OCI-M1 (cell line): ENCODE data around the gene RHOD.
A peak's percentile ranks its signal among the peaks of the same experiment; 100 is the strongest.

Experiments used
- DNase-seq: peaks from one replicate; lab custom pipeline; 2025; lab: John Stamatoyannopoulos, UW

The RHOD gene

DNA sequence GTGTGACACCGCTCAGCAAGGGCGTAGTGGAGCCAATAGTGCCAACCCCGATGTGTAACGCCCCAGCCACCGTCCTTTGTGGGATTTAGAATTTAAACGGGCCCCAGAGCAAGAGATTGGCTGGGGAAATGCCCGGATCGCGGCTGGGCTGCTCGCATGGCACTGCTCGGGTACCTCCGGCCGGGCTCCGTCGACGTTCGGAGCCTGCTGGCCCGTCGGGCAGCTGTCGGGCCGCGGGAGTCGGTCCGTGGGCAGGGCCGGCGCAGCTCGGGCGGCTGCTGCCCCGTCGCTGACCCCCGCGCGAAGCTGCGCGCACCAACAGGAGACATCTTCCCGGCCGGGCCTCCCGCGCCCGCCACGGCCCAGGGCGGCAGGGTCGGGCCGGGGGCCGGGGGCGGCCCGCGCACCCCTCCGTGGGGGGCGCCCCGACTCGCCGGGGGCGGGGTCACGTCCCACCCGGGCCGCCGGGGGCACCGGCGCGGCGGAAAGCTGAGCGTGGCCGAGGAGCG lies 61.1 kb downstream of the RHOD start:
- no peak for DNase-seq

DNA sequence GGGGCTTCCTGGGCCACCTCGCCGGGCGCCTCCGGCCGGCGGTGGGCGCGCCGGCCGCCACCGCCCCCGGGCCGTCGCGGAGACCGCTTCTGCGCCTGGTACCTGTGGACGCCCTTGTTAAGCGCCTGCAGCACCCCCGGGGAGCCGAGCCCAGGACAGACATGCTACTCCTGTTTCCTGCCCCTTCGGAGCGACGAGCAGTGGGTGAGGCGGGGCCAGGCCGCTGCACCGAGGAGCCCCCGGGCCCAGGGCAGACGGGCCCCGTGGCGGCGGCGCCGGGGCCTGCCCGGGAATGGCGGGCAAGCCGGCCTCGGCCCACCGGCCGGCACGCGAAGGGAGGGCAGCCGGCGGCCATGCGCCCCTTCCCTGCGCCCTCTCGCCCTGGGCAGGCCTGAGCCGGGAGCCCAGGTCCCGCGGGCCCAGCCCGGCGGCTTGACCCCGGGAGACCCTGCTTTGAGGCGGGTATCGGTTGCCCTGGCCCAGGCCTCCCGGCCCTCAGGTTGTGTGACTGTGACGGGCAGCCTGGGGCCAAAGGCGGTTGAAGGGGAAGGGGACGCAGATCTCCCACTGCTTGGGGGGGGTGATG lies 61.6 kb downstream of the RHOD start:
- DNase-seq: no peak

DNA sequence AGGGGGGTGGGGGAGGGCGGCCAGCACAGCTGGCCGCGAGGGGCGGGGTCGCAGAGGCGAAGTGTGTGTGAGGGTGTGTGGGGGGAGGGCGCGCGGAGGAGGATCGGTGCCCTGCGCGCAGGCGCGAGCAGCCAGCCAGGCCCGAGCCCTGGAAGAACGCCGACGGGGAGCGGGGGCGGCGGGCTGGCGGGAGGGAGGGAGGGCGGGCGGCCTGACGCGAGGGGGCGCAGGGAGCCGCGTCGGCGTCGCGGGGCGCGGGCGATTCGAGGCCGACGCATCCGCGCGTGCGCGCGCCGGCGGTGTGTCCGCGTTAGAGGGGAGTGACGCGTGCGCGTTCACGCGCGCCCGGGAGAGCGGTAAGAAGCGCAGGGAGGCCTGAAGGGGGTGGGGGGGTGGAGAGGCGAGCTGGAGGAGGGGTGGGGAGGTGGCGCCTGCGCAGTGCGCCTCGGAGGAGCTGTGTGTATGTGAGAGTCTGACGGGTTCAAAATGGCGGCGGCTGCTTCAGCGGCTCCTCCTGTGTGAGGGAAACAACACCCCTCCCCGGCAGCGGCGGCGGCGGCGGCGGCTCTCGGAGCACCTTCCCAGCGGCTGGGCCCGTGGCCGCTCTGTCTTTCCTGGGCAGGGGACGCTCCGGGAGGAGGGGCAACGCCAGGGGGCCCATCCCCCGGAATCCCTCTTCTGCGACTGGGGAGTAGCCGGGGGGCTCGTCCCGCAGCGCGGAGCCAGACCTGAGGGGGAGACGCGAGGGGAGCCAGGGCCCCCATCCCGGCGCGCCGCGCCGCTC lies 62.3 kb downstream of the RHOD start, which contains the start of gene KDM2A:
Gene KDM2A, plus strand, starts transcription at position 463 of the 784 bp plus-strand sequence. CDS start 2,054 bp downstream, outside the sequence.
- DNase-seq: peak; percentile 98

DNA sequence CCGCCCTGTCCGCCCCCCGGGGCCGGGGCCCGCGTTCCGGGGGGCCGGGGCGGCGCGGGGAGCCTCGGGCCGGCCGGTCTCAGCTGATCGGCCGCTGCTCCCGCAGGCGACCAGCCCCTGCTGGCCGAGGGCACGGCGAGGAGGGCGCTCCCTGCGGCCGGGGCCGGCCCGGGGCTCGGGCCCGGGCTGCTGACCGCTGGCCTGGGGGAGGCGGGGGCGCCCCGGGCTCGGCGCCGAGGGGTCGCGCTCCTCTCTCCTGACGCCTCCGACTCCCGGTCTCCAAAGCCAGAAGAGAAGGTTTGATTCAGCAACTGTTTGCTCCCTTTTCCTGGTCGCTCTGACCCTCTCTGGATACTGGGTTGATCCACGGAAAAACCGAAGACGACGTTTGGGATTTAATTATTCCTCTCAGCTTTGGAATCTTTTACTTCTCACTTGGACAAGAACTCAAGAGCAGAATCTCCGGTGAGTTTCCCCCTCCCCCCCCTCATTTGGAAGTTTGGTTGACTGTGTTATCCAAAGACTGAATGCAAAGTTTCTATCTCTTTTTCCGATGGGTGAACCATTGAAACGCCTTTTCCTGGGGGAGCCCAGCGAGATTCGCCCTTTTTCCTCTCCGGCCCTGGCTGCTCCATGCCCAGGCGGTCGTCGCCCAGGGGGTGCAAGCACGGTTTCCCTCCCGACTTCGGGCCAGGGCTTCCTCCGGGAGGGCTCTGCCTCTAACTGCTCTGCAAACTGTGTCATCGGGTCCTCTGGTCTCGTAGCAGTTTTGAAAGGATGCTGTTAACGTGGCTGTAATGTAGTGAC lies 63.1 kb downstream of the RHOD start:
- peak; percentile 47 for DNase-seq

DNA sequence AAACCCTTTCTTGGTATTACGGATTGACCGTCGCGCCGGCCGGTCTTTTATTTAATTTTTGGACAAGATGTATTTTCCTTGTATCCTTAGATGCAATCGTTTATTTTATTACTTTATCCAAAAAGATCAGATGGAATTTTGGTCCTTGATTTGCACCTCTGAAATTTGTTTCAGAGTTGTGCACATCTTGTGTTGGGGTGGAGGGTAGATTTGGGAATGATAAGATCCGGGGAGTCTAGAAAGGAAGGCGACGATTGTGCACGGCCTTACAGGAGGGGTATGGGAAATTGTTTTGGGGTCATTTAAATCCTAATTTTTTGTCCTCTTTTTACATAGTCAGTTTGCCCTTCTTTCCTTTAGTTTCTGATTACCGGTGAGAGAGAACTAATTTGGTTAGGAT lies 63.8 kb downstream of the RHOD start:
- peak; percentile 54 for DNase-seq

DNA sequence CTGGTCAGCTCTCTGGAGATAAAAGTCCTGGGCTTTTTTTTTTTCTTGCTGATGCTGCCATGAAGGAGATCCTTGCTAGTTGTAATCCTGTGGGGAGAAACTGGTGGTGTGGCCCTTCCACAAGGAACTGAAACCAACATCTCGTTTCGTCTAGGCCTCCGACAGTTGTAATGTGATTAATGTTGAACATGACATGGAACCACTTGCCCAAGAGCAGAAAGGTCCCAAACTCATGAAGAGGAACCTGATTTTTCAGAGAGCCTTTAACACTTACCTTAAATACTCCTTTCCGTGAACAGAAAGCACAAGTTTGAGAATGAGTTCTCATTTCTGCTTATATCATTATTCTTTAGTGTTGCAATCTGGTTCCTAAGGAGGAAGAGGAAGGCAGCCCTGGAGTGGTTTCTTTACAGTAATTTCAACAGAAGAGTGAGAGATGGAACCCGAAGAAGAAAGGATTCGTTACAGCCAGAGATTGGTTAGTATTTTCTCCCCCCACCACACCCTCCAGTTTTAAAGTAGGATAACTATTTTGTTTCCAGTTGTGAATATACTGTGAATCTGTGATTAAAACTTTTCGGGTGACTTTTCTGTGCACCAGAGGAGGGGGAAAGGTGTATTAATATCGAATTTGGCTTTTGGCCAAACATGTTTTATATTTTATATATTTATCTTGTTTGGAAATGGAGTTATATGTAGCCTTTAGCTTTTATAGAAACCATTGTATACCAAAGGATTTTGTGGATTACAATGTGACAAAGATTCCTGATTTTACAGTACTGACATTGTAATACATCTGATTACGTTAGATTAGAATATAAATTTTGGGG lies 64.4 kb downstream of the RHOD start:
- peak; percentile 74 for DNase-seq
